Keratinocyte (primary cell): ENCODE data around the gene TRAF3. TPM values are rescaled to one million over a fixed set of nuclear protein-coding genes. Genes with fewer than 3 reads are reported as not detected.

Experiments used
- DNase-seq: peaks from one replicate; pipeline ENCODE4 v3.0.0-alpha.2; 2011; ENCODE audit warnings: low read depth, missing footprints, low spot score
- FAIRE-seq: peaks from 2 replicates; lab custom pipeline; 2011; peaks lifted over from hg19 to GRCh38; lab: Jason Lieb, UNC
- H2AFZ ChIP-seq: 2 replicates; pipeline ENCODE4 v1.6.0; 2012; ENCODE audit warnings: low read length, control low read depth, inconsistent platforms; ENCODE audit not compliant: control insufficient read depth
- H3K27ac ChIP-seq: 2 replicates; pipeline ENCODE4 v1.5.1; 2011; ENCODE audit warnings: low read length; ENCODE audit not compliant: control insufficient read depth, insufficient read depth
- H3K27me3 ChIP-seq: 3 replicates; pipeline ENCODE4 v1.6.0; 2011; ENCODE audit warnings: low read length; ENCODE audit not compliant: control insufficient read depth, insufficient read depth; ENCODE audit errors: extremely low read depth
- H3K36me3 ChIP-seq, 2 experiments: 2 replicates in 1 of 2; 3 replicates in 1 of 2; pipeline ENCODE4 v1.5.1; 2011; ENCODE audit warnings: low read length in 2 of 2, mild to moderate bottlenecking in 1 of 2; ENCODE audit not compliant: control insufficient read depth in 2 of 2, insufficient read depth in 2 of 2; ENCODE audit errors: extremely low read depth in 1 of 2
- H3K4me1 ChIP-seq: 3 replicates; pipeline ENCODE4 v1.5.1; 2011; ENCODE audit warnings: low read length; ENCODE audit not compliant: control insufficient read depth, insufficient read depth; ENCODE audit errors: extremely low read depth
- H3K4me2 ChIP-seq: 3 replicates; pipeline ENCODE4 v1.6.0; 2011; ENCODE audit warnings: low read depth, low read length; ENCODE audit not compliant: control insufficient read depth, insufficient read depth; ENCODE audit errors: extremely low read depth
- H3K4me3 ChIP-seq, 3 experiments: fragments of 200-600 bp in 1 of 3; sonication (generic) in 1 of 3; 2 replicates in 2 of 3; 3 replicates in 1 of 3; pipeline ENCODE4 v1.5.1; 2011 to 2016; ENCODE audit warnings: low read length in 3 of 3, mild to moderate bottlenecking in 3 of 3, control low read depth in 2 of 3, inconsistent platforms in 1 of 3, low read depth in 1 of 3, mixed read lengths in 1 of 3, mixed run types in 1 of 3, moderate library complexity in 1 of 3; ENCODE audit not compliant: control insufficient read depth in 2 of 3, insufficient read depth in 2 of 3; ENCODE audit errors: extremely low read depth in 1 of 3
- H3K79me2 ChIP-seq: 2 replicates; pipeline ENCODE4 v1.6.0; 2012; ENCODE audit warnings: low read length; ENCODE audit not compliant: control insufficient read depth, insufficient read depth
- H3K9ac ChIP-seq: 3 replicates; pipeline ENCODE4 v1.6.0; 2011; ENCODE audit warnings: low read length; ENCODE audit not compliant: control insufficient read depth, insufficient read depth; ENCODE audit errors: extremely low read depth
- H3K9me1 ChIP-seq: 3 replicates; pipeline ENCODE4 v1.6.0; 2011; ENCODE audit warnings: low read length; ENCODE audit not compliant: control insufficient read depth, insufficient read depth; ENCODE audit errors: extremely low read depth
- H3K9me3 ChIP-seq: 2 replicates; pipeline ENCODE4 v1.5.1; 2012; ENCODE audit warnings: low read depth, low read length; ENCODE audit not compliant: control insufficient read depth
- H4K20me1 ChIP-seq: 3 replicates; pipeline ENCODE4 v1.6.0; 2011; ENCODE audit warnings: low read length; ENCODE audit not compliant: control insufficient read depth, insufficient read depth; ENCODE audit errors: extremely low read depth
- CTCF ChIP-seq, 3 experiments: IDR thresholded peaks in 1 of 3; conservative IDR thresholded peaks in 1 of 3; optimal IDR thresholded peaks in 1 of 3; 2 replicates in 2 of 3; 3 replicates in 1 of 3; pipeline versions ENCODE3 to v1.5.1; 2011; ENCODE audit warnings: low read length in 3 of 3, mild to moderate bottlenecking in 3 of 3, moderate library complexity in 2 of 3, control low read depth in 1 of 3, inconsistent platforms in 1 of 3; ENCODE audit not compliant: insufficient read depth in 2 of 3; ENCODE audit errors: extremely low read depth in 1 of 3
- EZH2 ChIP-seq: IDR thresholded peaks from one replicate; pipeline ENCODE4 v1.6.1; 2012; ENCODE audit warnings: inconsistent platforms, mild to moderate bottlenecking, low read length, moderate library complexity
- dilution Hi-C: fragments of 300-500 bp; cut with MboI; formaldehyde crosslinking; loops from one replicate; pipeline ENCODE4 v1.7.0; 2020; ENCODE audit warnings: low sequenced_read_pairs; ENCODE audit not compliant: extremely low pct_ligation_motif_present
- polyA plus RNA-seq, 5 experiments: library from polyadenylated mRNA; depleted of rRNA in 3 of 5; stranded (reverse) in 3 of 5; stranded (forward) in 1 of 5; unstranded in 1 of 5; fragments of >200 nt; gene quantifications; 1 replicate in 1 of 5; 2 replicates in 3 of 5; 3 replicates in 1 of 5; pipeline versions ENCODE4 v1.2.1 to v1.2.3, GENCODE V29; 2011 to 2012; ENCODE audit warnings: missing spikeins in 2 of 5, low read depth in 1 of 5, low replicate concordance in 1 of 5

The TRAF3 gene
- polyA plus RNA-seq, 1 donor (not counting 4 experiments of a cell fraction or from before 2014, with no cell fraction given): 12.5 TPM

GRCh38 chr14:102831163-102831804, 54.0 kb downstream of the TRAF3 start:
- H3K4me3 ChIP-seq: no peak overlapping the region
- no peak overlapping the region for H3K27ac ChIP-seq
- no peak overlapping the region for H3K4me2 ChIP-seq
- no peaks in the 10 kb centered on the region for H3K9me3 ChIP-seq
- no peak overlapping the region for H2AFZ ChIP-seq
- FAIRE-seq: no peak
- dilution Hi-C loops: no loop called here
- H3K4me1 ChIP-seq: no peaks in the 10 kb centered on the region
- TF ChIP-seq CTCF (optimal IDR thresholded peaks at IDR 0.05 in 1 of 3, IDR thresholded peaks at IDR 0.05 in 1 of 3, conservative IDR thresholded peaks at IDR 0.05 in 1 of 3; ENCODE audit: extremely low read depth in 1 of 3, insufficient read depth in 2 of 3, low read length in 3 of 3): no peak
- no peak for TF ChIP-seq EZH2
- no peaks in the 10 kb centered on the region for H3K36me3 ChIP-seq
- H3K27me3 ChIP-seq: no peaks in the 10 kb centered on the region
- peaks cover 24% of the 10 kb centered on the region for H3K79me2 ChIP-seq
- no peak overlapping the region for H3K9ac ChIP-seq
- H4K20me1 ChIP-seq: no peaks in the 10 kb centered on the region
- DNase-seq: no peak
- H3K9me1 ChIP-seq: no peaks in the 10 kb centered on the region

DNA sequence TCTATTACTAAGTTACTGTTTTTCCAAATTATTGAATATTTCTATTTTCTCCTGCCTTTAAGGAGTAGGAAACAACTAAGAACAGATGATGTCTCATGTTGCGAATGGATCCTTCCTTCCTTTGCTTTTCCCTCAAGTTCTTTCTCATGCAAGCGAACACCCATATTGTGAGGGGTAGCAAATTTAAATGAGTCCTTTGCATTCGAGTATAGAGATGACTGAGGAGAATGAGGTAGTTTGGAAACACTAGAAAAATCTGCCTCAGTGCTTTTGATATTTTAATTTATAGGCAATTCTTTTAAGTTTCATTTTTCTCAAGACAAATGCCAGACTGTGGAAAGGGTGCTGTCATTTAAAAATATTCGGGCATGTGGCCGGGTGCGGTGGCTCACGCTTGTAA, 56.1 kb downstream of the TRAF3 start:
- Histone ChIP-seq H3K27ac (no peak overlapping the region), H2AFZ (no peak overlapping the region), H4K20me1 (peaks cover 4% of the 10 kb centered on the region), H3K4me1 (peaks cover 2% of the 10 kb centered on the region), H3K79me2 (peaks cover 6% of the 10 kb centered on the region), H3K36me3 (no peaks in the 10 kb centered on the region), H3K4me2 (no peak overlapping the region), H3K4me3 (no peak overlapping the region), H3K9me1 (peaks cover 2% of the 10 kb centered on the region), H3K9ac (no peak overlapping the region), H3K9me3 (no peaks in the 10 kb centered on the region), H3K27me3 (no peaks in the 10 kb centered on the region)
- no peak for DNase-seq
- FAIRE-seq: no peak
- dilution Hi-C loops: no loop called here
- TF ChIP-seq EZH2 (no peak), CTCF (optimal IDR thresholded peaks at IDR 0.05 in 1 of 3, IDR thresholded peaks at IDR 0.05 in 1 of 3, conservative IDR thresholded peaks at IDR 0.05 in 1 of 3; ENCODE audit: extremely low read depth in 1 of 3, insufficient read depth in 2 of 3, low read length in 3 of 3) (no peak)
